K562 treated with DMSO at 1 percent for 4 hours (cell line): ENCODE measurements around the gene URB2. TPM values are rescaled to one million over a fixed set of nuclear protein-coding genes. Genes with fewer than 3 reads are reported as not detected.

ENCODE experiments used
- total RNA-seq: library from RNA; unstranded; fragments of 300-600 nt; gene quantifications from 2 replicates; pipeline ENCODE4 v1.2.3, GENCODE V29; 2022; ENCODE audit not compliant: insufficient read depth

URB2 gene
- 2.5 and 2.7 TPM in 2 replicates for total RNA-seq

DNA sequence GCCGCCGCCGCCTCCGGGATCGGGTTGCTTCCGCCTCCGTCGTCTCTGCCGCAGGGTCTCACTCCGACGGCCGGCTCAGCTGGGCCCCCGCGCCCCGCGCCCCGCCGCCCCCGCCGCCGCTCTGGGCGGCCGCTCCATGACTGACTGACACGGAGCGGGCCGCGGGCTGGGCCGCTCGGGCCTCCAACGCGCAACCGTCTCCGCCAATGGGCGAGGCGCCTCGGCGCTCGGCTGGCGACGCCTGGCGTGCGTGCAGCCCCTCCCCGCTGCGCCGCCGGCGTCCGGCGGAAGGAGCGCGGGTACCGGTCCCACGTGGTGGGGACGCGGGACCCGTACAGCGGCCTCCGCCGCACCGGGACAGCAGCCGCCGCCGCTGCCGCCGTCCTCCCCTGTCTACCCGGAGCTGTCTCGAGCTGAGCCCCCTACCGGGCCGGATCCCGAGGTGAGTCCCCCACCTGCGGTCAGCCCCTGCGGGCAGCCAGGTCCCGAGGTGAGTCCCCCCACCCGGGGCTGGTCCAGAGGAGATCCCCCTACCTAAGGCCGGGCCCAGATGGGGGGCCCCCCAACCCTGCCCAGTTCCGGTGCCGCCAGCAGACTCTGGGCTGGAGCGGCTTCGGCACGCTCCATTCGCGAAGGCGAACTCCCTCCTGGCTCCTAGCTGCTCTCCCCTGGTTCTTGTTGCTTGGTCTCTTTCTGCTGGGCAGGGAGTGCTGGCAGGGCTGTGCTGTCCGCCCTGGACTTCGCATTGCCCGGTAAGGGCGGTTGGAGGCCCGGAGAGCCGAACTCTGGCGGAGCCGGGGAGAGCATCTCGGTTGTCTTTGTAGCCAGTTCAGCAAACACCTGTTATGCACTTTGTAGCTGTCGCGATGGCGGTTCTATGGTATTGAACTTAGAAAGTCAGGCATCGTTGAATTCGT lies at the start of gene URB2, which contains the start of gene TAF5L:
URB2 (plus strand) TSS at position 333 of the 917 bp plus-strand sequence. CDS start 1,387 bp downstream, outside the sequence.
TAF5L (minus strand) TSS at position 208 of the 917 bp plus-strand sequence. CDS start 11,640 bp downstream, outside the sequence.

Other genes starting within 250 kb of the URB2 start
- 1.1 TPM in 1 of 2 replicates, not detected in the other for gene ACTA1, start 192.2 kb upstream of the URB2 start, total RNA-seq
- gene NUP133, start 117.9 kb upstream of the URB2 start, total RNA-seq, result 29.4 and 37.2 TPM in 2 replicates
- gene ABCB10, start 67.5 kb upstream of the URB2 start, total RNA-seq, result 11.4 and 16.8 TPM in 2 replicates
- 23.7 and 24.8 TPM in 2 replicates for gene TAF5L, start 125 bp upstream of the URB2 start, total RNA-seq